ENCODE data around the gene ACBD6. TPM values are rescaled to one million over a fixed set of nuclear protein-coding genes. Genes with fewer than 3 reads are reported as not detected.

The ACBD6 gene
- total RNA-seq, 4 donors from 2014 or later = 33.3 to 44.0 (median 42.6) TPM

GRCh38 chr1:180282401-180283044, 219.9 kb downstream of the ACBD6 start:
- DNase-seq (ENCODE audit: extremely low spot score) = no peak
- 78% methylated on average over 5 of the region's 5 CpGs for WGBS
- no peak for TF ChIP-seq CTCF (IDR thresholded peaks at IDR 0.05)
- TF ChIP-seq EP300 (IDR thresholded peaks at IDR 0.05) = no peak
- TF ChIP-seq POLR2AphosphoS5 (IDR thresholded peaks at IDR 0.05) = no peak
- no peak for TF ChIP-seq POLR2A (IDR thresholded peaks at IDR 0.05; ENCODE audit: low read depth)
- Histone ChIP-seq H3K27me3 (no peaks in the 10 kb centered on the region), H3K27ac (replicated peaks in 1 of 4) (no peak overlapping the region), H3K4me3 (no peak overlapping the region), H3K9me3 (no peaks in the 10 kb centered on the region), H3K36me3 (peaks cover 0 to 36% (median 11%) of the 10 kb centered on the region in 4 donors), H3K4me1 (no peaks in the 10 kb centered on the region)
- intact Hi-C loops (cut with DNase I) = no loop called here

DNA sequence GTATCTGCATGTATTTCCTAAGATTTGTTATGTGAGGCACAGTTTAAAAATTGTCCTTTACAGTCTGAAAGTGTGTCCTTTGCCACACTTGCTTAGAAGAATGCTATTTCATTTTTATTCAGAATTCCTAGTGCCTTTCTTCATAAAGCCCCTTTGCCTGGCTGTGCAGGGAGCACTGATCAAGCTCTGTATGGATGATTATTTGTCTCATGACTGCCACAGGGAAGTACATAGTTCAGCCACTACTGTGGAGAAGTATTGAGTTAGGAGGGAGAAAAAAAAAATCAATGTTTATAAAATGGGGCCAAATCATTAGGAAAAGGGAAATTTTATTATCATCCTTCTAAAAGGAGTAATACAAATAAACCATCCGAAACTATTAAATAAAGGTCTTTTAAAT, 220.9 kb downstream of the ACBD6 start:
- no peaks in the 10 kb centered on the region for H3K9me3 ChIP-seq
- H3K27ac ChIP-seq (replicated peaks in 1 of 4) = no peak overlapping the region
- intact Hi-C loops (cut with DNase I) = no loop called here
- no peak overlapping the region for H3K4me3 ChIP-seq
- WGBS = 88% methylated on average over 1 of the region's 1 CpG
- TF ChIP-seq CTCF (IDR thresholded peaks at IDR 0.05) = no peak
- no peak for TF ChIP-seq POLR2AphosphoS5 (IDR thresholded peaks at IDR 0.05)
- peaks cover 0 to 36% (median 9%) of the 10 kb centered on the region in 4 donors for H3K36me3 ChIP-seq
- H3K4me1 ChIP-seq = no peaks in the 10 kb centered on the region
- DNase-seq (ENCODE audit: extremely low spot score) = no peak
- no peaks in the 10 kb centered on the region for H3K27me3 ChIP-seq

- DNase-seq (ENCODE audit: extremely low spot score) = no peak
- Histone ChIP-seq H3K9me3 (no peaks in the 10 kb centered on the region), H3K27me3 (no peaks in the 10 kb centered on the region), H3K4me3 (no peak overlapping the region), H3K27ac (replicated peaks in 1 of 4) (no peak overlapping the region), H3K4me1 (no peaks in the 10 kb centered on the region), H3K36me3 (peaks cover 0 to 40% (median 12%) of the 10 kb centered on the region in 4 donors)
- 95% methylated on average over 2 of the region's 2 CpGs for WGBS
- intact Hi-C loops (cut with DNase I) = no loop called here
- TF ChIP-seq CTCF (IDR thresholded peaks at IDR 0.05) (no peak), POLR2A (IDR thresholded peaks at IDR 0.05; ENCODE audit: low read depth) (no peak), EP300 (IDR thresholded peaks at IDR 0.05) (no peak), POLR2AphosphoS5 (IDR thresholded peaks at IDR 0.05) (no peak)
These were observed 221.8 kb downstream of the ACBD6 start for GRCh38 chr1:180280617-180281016.

DNA sequence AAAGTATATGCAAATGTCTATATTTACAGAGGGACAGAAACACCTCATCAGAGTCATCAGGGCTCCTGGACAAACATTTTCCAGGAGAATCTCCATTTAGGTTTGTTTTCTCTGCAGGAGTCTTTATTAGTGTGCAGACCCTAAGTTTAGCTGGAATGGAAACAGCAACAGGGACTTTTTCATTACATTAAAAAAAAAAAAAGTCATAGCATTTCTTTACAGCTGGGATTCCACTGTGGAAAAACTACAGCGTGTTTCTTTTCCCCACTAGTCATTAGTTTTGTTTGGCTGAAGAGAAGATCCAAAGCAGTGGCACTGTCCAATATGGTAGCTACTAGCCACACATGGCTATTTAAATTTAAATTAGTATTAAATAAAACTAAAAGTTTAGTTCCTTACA, 222.7 kb downstream of the ACBD6 start:
- TF ChIP-seq POLR2AphosphoS5 (IDR thresholded peaks at IDR 0.05) (no peak), EP300 (IDR thresholded peaks at IDR 0.05) (no peak), POLR2A (IDR thresholded peaks at IDR 0.05; ENCODE audit: low read depth) (no peak), CTCF (IDR thresholded peaks at IDR 0.05) (no peak)
- 89% methylated on average over 1 of the region's 1 CpG for WGBS
- H3K4me3 ChIP-seq = no peak overlapping the region
- intact Hi-C loops (cut with DNase I) = no loop called here
- H3K4me1 ChIP-seq = no peaks in the 10 kb centered on the region
- peaks cover 5 to 40% (median 16%) of the 10 kb centered on the region in 4 donors for H3K36me3 ChIP-seq
- no peak overlapping the region for H3K27ac ChIP-seq (replicated peaks in 1 of 4)
- no peaks in the 10 kb centered on the region for H3K27me3 ChIP-seq
- no peak for DNase-seq (ENCODE audit: extremely low spot score)
- no peaks in the 10 kb centered on the region for H3K9me3 ChIP-seq
